Stimulated activated CD4-positive, alpha-beta T cell treated with anti-CD3 and anti-CD28 coated beads, Interleukin-2, amount 100 ng/mL, for 4 hours (primary cell): ENCODE results near the gene ZNHIT6.
"Not testable (repeated sequence)": the region's sequence is repeated elsewhere in the genome, so short reads cannot be mapped to it uniquely, and the experiment has no call there.

ENCODE experiments used
- DNase-seq: peaks from one replicate; pipeline ENCODE4 v3.0.0-alpha.2; 2020; ENCODE audit warnings: low read depth

The ZNHIT6 gene

DNA sequence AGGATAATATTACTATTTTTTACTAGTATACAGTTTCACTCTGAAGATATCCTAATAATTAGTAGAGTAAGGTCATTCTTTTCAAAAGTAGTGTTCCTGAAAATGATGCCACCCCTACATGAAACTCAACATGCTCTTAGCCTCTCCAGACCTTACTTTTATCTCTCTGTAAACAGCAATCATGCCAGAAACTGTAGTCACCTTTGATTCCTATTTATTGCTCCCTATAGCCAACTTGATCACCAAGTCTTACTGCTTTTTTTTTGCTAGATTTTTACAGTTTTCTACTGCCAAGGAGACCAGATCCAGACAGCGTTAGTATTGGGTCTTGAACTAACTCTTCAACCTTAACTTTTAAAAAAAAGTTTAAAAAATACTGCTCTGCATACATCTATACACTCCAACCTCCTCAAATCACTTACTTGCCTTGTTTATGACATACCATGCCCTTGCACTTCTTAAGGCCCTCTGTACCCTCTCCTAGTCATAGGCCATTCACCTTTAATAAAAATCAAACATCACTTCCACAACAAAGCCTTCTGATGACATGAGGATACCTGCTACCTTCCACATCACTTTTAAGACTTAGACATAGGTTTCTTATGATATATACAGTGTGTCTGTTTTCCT, 36.1 kb downstream of the ZNHIT6 start:
- DNase-seq: no peak

DNA sequence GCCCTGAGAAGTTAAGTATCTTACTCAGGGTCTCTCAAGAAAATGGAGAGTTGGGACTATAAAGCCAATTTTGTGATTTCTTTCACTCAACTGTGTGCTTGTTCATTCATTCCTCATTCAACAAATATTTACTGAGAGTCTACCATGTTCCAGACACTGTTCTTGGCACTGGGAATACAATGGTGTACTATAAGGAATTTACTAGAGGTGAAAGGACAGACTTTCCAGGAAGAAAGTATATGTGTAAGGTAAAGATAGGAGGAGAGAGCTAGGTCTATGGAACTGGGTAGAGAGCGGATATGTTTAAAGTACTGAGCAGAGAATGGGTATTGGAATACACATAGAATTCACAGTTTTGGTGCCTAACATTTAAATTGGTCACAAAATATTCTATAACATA, 42.3 kb downstream of the ZNHIT6 start:
- no peak for DNase-seq

DNA sequence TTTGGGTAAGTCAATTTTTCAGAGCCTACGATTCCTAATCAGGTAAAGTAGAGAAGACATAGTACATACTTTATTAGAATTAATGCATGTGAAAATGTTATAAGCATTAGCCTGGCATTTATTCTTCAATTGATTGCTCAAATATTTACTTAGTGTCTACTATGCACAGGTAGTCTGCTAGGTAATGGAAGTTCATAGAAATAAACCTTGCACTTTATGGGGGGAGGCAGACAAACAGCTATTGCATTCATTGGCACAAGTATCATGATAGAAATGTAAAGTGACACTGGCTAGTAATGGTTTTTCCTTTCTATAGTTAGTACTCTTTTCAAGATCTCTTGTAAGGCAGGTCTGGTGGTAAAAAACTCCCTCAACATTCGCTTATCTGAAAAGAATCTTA, 44.9 kb downstream of the ZNHIT6 start:
- no peak for DNase-seq

DNA sequence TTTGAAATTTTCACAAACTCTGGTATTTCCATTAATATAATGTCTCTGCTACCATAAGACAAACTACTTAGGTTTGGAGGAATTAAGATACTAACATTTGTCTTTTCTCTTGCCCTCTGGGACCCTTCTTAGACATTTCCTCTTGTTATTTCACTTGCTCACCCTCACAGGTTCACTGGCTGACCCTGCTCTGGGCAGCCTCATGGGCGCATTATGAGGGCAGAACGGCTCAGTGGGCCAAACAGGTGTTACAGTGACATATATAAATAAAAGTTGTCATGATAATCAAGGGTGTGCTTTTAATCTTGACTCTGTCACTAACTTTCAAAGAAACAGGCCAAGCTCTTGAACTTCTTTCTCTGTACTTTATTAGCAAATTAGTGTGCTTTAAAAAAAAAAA, 46.5 kb downstream of the ZNHIT6 start:
- DNase-seq: no peak

DNA sequence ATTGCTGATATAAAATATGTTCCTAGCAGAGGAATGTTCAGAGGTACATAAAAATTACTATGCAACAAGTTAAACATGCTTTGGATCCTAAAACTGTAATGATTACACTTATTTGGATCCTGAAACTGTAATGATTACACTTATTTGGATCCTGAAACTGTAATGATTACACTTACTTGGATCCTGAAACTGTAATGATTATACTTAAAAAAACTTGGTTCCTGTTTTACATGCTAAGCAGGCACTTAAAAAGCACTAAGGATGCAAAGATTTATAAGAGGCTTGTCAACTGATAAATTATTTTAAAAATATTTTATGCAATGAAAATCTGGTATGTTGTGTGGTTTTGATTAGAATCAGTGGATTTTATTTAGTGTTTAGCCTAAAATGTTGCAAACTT, 47.7 kb downstream of the ZNHIT6 start:
- no peak for DNase-seq

DNA sequence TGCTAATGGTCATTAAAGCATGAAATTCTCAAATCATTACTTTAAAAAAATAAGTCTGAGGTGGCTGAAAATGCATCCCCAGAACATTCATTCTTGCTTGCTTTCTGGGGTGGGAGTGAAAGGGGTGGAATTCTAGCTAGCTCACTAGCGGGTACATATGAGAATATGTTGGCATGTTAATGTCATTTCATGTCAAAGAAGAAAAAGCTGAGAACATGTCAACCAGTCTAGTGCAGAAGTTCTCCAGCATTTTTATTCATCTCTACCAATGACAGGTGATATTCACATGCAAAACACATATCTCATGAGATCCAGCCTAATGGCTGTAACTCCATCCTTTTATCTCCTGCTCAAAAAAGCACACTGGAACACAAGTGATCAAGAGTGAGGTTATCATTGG, 49.1 kb downstream of the ZNHIT6 start:
- DNase-seq: no peak

DNA sequence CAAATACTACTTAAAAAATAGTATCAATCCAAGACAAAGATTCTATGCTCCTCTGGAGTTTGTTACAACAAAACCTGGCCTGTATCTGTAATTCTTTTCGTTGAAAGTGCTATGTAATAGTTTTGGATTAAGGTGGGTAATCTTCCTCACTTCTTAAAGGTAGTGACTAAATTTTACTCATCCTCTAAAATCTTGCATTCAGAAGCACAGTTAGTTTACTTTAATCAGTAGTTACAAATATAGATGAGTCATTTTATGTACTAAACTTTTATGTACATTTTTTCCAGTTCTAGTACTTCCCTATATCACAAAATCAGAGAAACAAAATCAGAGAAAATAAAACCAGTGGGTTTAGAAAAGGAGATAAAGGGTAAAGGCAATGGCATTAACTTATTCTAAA, 51.3 kb downstream of the ZNHIT6 start:
- no peak for DNase-seq

DNA sequence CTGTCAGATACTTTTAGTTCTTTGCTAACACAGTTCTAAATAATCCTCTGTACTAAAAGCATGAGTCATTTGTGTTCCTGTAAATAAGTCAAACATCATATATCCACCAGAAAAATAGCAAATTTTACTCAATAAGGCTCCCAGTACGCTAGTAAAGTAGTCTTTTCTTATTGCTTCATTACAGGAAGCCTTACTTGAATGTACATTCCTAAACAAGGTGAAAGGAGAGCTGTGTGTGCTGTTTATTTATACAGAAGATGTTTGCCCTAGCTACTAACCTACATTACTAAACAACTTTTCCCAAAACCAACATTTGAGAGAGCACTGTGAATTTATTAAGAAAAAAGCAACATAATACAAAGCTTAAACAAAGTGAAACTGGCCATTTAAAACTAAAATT, 52.0 kb downstream of the ZNHIT6 start:
- DNase-seq: no peak

DNA sequence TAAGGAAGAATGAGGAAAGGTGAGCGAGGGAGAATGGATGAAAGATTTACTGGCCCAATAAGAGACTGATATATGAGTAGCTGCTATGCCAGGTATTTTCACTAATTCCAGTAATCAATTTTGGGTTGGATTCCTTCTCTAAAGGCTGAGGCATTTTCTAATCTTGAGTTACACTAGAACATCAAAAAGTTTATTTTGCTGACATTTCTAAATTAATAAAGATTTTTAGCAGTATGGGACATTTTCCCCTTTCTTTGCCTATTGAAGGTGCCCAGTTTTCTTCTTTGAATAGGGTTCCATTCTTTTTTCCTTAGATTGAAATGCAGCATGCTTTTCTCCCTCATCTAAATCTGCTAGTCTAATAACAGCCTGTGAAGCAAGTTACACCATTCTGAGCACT, 52.9 kb downstream of the ZNHIT6 start:
- no peak for DNase-seq

DNA sequence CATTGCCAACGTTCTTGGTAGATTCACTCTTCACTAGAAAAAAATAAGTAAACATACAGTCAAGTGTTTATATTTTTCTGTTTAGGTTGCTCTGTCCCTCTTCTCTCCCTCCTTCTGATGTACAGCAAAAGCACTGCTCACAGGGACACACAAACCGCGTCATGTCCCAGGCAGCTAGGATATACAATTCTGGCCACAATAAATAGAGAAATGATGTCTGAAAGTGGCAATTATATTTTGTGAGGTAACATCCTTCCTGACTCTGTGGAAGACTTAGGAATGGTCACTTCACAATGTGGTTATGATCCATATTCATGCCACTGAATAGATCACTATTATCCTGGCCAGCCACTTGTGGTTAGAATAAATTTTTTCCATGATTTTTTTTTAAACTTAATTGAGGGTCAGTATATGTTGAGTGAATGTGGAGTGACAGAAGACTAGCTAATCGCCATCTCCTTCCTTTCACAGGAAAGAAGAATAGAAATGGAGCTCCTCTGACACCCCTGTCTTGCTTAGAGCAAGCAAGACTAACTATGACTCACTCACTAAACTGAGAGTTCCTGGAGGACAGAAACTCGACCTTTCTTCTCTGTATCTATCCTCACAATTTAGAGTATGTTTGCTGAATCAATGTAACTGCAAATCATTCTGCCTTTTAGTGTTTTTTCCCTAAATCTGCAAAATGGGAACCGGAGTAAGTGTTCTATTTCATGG, 54.0 kb downstream of the ZNHIT6 start:
- DNase-seq: no peak

DNA sequence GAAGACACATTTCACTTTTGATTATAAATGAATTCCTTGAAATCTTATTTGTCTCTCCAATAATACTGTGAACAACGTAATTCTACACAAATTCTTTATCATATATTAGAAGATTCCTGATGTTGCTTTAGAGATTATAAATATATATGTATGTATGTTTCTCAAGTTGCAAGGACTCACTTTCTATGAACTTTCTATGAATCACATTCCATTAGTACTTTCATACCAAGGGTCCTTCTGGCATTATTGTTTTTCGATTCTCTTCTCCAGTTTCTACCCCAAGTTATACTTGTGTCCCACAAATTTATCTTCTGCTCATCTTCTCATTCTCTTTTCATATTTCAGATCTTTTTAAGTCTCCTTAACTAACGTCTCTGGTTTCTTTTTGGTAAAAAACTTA, 55.9 kb downstream of the ZNHIT6 start:
- DNase-seq: no peak

DNA sequence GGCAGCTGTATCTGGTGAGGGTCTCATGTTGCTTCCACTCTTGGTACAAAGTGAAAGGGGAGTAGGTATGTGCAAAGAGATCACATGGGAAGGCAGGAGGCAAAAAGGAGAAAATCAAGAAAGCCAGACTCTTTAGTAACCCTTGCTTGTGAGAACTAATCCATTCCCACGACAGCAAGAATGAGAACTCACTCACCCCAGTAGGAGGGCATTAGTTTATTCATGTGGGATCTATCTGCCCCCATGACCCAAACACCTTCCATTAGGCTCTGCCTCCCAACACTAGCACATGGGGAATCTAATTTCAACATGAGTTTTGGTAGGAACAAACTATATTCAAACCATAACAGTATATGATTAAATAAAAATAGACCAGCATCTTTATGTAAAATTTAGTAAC, 57.6 kb downstream of the ZNHIT6 start:
- DNase-seq: no peak

DNA sequence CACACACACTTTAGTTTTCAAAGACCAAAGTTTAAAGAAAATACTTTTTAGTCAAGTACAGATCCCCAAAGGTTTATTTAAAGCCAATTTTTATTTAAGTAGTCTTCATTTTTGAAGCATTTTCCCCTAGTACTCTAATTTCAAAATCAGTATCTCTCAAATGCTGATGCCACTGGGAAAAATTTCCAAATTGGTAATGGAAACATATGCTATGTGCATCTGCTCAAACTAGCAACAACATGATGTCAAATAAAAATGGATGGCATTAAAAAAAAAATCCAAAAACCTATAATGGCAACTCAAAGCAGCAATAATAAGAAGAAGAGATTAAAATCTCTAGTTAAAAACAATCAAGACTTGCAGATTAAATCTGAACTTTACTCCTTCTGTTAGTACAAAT, 58.6 kb downstream of the ZNHIT6 start:
- no peak for DNase-seq

DNA sequence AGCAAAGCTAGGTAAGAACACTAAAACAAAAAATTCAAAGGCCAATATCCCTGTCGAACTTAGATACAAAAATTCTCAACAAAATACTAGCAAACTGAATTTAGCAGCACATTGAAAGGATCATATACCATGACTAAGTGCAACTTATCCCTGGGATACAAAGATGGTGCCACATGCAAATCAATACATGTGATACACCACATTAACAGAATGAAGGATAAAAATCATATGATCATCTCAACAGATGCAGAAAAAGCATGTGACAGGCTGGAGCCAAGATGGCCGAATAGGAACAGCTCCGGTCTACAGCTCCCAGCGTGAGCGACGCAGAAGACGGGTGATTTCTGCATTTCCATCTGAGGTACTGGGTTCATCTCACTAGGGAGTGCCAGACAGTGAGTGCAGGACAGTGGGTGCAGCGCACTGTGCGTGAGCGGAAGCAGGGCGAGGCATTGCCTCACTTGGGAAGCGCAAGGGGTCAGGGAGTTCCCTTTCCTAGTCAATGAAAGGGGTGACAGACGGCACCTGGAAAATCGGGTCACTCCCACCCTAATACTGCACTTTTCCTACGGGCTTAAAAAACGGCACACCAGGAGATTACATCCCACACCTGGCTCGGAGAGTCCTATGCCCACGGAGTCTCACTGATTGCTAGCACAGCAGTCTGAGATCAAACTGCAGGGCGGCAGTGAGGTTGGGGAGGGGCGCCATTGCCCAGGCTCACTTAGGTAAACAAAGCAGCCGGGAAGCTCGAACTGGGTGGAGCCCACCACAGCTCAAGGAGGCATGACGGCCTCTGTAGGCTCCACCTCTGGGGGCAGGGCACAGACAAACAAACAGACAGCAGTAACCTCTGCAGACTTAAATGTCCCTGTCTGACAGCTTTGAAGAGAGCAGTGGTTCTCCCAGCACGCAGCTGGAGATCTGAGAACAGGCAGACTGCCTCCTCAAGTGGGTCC, 66.4 kb downstream of the ZNHIT6 start:
- not testable (repeated sequence) for DNase-seq

DNA sequence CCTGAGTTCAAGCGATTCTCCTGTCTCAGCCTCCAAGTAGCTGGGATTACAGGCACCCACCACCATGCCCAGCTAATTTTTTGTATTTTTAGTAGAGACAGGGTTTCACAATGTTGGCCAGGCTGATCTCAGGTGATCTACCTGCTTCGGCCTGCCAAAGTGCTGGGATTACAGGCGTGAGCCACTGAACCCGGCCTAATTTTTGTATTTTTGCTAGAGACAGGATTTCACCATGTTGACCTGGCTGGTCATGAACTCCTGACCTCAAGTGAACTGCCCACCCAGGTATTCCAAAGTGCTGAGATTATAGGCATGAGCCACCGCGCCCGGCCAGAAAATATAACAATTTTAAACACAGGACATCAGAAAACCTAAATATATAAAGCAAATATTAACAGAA, 68.3 kb downstream of the ZNHIT6 start:
- DNase-seq: not testable (repeated sequence)

DNA sequence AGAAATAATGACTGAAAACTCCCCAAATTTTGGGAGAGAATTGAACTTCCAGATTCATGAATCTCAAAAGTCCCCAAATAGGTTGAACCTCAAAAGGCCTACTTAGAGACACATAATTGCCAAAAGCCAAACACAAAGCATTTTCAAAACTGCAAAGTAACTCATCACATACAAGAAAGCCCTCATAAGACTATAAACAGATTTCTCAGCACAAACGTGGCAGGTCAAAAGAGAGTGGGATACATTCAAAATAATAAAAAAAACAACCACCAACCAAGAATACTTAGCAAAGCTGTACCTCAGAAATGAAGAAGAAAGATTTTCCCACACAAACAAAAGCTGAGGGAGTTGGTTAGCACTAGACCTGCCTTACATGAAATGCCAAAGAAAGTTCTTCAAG, 69.8 kb downstream of the ZNHIT6 start:
- DNase-seq: no peak

DNA sequence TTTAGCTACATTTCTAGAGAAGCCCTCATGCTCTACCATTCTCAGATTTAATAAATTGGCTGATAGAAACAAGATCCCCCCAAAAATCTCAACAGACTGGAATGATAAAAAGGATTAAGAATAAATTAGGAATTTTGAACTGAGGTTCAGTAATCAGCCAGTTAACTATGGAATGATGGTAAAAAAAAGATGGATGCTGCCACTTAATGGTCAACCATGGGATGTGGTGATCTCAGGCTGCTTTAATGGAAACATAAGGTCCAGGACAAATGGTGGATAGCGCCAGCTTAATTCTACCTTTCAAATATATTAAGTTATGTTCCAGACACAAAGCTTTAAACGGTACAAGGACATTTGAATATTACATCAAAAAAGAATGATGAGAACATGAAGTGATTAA, 77.7 kb downstream of the ZNHIT6 start:
- DNase-seq: no peak

DNA sequence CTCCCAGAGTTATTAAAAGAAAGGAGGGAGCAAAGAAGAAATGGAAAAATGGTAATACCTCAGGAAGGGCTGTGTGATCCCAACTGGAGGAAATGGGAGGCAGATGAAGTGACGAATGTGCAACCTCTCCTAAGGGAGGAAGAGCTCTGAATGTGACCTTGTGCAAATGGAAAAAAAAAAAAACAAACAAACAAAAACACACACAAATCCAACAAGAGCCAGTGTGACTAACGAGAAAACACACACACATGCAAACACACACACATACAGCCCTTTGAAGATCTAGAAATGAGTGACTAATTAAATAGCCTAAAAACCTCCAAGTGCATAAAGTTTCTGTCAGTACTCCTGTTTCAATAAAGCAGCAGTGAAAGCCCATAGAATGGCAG, 78.7 kb downstream of the ZNHIT6 start:
- DNase-seq: no peak

DNA sequence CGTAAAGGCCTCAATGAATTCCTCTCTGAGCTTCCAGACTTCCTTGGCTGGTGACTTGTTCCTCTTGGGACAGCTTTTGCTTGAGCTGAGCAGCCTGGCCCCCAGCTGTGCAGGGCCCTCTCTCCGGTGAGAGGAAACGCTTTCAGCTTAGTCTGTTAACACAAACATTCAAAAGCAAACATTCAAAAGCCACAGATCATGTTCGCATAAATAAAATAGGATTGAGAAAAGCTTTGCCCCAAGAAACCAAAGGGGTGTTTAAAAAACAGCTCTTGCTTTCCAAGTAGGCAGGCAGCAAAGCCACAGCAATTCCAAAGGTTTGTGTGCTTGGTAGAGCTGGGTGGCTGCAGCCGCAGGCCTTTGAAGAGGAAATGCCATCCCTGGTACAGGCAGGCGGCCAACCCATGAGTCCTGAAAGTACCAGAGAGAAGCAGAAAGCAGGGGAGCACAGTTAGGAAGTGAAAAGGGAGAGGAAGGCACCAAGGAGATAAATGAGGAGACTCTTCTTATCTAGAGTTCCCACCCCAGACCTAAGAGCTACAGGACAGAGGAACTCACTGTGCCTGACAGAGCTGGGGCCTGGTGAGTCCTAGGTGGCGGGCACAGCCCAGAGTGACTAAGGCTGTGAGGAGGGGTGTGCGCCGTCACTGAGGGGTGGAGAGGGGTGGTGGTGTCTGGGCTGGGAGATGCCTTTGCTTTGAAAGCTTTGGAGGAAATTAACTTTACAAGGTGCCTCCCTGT, 79.3 kb downstream of the ZNHIT6 start:
- no peak for DNase-seq

DNA sequence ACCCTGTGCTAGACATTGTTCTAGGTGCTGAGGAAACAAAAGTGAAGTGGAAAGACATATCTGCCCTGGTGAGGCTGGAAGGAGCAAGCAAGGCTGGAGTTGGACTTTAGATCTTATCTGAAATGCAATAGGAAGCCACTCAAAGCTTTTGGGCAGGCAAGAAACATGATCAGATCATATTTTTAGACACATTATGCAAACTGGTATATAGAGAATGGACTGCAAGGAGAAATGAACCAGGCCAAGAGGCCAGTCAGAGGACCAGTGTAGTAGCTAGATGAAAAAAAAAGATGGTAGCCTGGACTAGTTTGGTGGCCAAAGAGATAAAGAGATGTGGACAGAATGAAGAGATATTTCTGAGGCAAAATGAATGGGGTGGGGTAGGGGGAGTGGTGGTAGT, 81.4 kb downstream of the ZNHIT6 start:
- DNase-seq: no peak

DNA sequence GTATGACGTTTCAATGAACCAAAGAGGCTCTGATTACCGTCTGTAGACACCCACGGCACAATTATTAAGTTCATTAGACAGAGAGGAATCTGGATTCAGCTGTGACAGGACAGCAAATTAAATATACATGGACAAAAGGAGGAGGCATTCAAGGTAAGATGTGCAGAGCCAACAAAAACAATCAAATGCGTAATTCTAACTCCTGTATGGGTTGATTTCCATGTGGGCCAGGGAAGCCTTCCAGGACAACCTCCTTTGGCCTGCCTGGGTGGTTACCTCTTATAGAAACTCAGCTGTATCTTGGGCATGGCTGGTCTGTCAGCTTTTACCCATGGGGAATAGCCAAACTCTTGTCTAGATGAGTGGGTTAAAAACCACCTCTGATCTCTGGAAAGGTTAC, 83.9 kb downstream of the ZNHIT6 start:
- no peak for DNase-seq

DNA sequence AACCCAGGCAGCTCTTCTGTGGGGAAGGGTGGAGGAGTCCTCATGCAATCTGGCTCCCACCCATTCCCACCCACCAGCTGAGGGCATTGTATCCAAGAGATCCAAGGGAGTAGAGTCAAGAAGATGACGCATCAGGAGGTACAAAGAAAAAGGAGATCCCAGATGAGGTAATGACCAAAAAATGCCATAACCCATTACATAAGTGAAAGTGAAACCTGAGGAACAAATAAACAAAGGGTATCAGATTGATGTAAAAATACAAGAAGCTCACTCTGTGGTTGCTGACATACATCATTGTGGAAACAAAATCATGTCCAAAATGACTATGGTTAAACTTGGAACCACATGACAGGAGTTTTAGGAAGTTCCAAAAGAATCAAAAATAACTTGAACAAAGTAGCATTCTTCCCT, 85.2 kb downstream of the ZNHIT6 start:
- no peak for DNase-seq
